Effector CD8-positive, alpha-beta T cell (primary cell): ENCODE results near the gene TMEM203.
A peak's percentile ranks its signal among the peaks of the same experiment; 100 is the strongest.

Experiments used
- DNase-seq: peaks from one replicate; lab custom pipeline; 2025; lab: John Stamatoyannopoulos, UW

Gene TMEM203

GRCh38 chr9:137219757-137220316, 14.4 kb upstream of the TMEM203 start:
- no peak for DNase-seq

GRCh38 chr9:137218754-137219271, 13.4 kb upstream of the TMEM203 start:
- DNase-seq = no peak

GRCh38 chr9:137218212-137218753, 12.8 kb upstream of the TMEM203 start:
- DNase-seq = no peak

- no peak for DNase-seq
Observed at GRCh38 chr9:137217276-137218211, 12.1 kb upstream of the TMEM203 start.

GRCh38 chr9:137216188-137216965, 10.9 kb upstream of the TMEM203 start:
- no peak for DNase-seq

- DNase-seq = no peak
Observed at GRCh38 chr9:137215196-137215986, 9.9 kb upstream of the TMEM203 start.

- no peak for DNase-seq
Observed at GRCh38 chr9:137214620-137215019, 9.2 kb upstream of the TMEM203 start.

- no peak for DNase-seq
Observed at GRCh38 chr9:137213160-137214060, 8.0 kb upstream of the TMEM203 start.

- DNase-seq = no peak
Observed at GRCh38 chr9:137212520-137212919, 7.1 kb upstream of the TMEM203 start.

GRCh38 chr9:137211532-137211931, 6.1 kb upstream of the TMEM203 start:
- no peak for DNase-seq

GRCh38 chr9:137206602-137207001, 1.2 kb upstream of the TMEM203 start:
- DNase-seq = no peak

GRCh38 chr9:137204731-137205125, 720 bp downstream of the TMEM203 start:
- DNase-seq = no peak

GRCh38 chr9:137202966-137203365, 2.5 kb downstream of the TMEM203 start:
- DNase-seq = no peak

GRCh38 chr9:137201205-137201868, 4.1 kb downstream of the TMEM203 start:
- no peak for DNase-seq

GRCh38 chr9:137200311-137201204, 4.9 kb downstream of the TMEM203 start, which contains the start of gene TPRN:
TPRN (minus strand) TSS chr9:137200741; CDS start chr9:137200711, 30 bp downstream.
- peak; percentile 98 for DNase-seq

GRCh38 chr9:137199411-137200121, 5.9 kb downstream of the TMEM203 start:
- no peak for DNase-seq

- no peak for DNase-seq
Observed at GRCh38 chr9:137198902-137199283, 6.6 kb downstream of the TMEM203 start.
